ENCODE data around the gene NARF.
A peak's percentile ranks its signal among the peaks of the same experiment; 100 is the strongest.
"Not testable (repeated sequence)": the region's sequence is repeated elsewhere in the genome, so short reads cannot be mapped to it uniquely, and the experiment has no call there.

The NARF gene

GRCh38 chr17:82446124-82446523, 12.4 kb upstream of the NARF start:
- DNase-seq (ENCODE audit: low spot score): no peak

DNA sequence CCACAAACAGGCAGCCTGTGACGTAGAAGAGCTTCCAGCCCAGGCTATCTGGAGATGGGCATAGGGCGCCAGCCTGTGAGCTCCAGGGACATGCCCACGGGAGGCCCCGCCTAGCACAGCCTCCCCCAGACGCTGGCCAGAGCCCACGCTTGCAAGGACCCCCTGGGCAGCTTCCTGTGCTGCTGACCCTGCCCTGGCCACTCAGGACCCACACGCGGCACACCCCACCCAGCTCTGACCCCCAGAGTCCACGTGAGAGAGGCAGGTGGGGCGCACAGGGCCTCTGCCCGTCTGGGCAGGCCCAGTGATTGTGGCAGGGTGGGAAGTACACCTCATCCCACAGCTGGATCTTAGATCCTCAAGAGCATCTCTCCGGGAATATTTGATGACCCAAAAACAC, 11.9 kb upstream of the NARF start:
- DNase-seq (ENCODE audit: low spot score): no peak

DNA sequence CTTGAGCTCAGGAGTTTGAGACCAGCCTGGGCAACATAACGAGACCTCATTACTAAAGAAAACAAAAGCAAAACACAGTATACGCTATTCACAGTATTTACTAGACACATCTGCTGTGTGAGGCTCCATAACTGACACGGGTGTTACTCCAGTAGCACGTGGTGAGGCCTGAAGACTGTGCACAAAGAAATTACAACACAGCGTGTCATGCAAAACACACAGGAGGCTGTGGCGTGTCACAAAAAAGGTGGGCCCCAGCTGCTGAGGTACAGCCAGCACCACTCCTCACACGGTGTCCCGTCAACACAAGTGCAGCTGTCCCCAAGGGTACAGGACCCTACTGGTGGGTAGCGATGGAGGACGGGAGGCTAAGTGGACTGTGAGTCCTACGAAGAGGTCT, 10.7 kb upstream of the NARF start:
- no peak for DNase-seq (ENCODE audit: low spot score)

- DNase-seq (ENCODE audit: low spot score): no peak
Observed at GRCh38 chr17:82449131-82449882, 9.2 kb upstream of the NARF start.

DNA sequence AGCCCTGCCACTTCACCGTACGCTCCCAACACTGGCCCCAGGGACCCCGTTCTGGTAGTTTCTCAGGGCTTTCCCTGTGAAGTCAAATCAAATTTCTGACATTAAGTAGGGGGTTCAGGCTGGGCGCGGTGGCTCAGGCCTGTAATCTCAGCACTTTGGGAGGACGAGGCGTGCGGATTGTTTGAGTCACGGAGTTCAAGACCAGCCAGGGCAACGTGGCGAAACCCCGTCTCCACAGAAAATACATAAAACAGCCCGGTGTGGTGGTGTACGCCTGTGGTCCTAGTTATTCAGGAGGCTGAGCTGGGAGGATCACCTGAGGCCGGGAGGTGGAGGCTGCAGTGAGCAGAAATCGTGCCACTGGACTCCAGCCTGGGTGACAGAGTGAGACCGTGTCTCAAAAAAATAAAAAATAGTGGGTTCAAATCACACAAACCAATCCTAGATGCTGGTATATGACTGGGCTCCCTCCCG, 8.6 kb upstream of the NARF start:
- no peak for DNase-seq (ENCODE audit: low spot score)

GRCh38 chr17:82450357-82451106, 8.0 kb upstream of the NARF start, which contains the start of gene CYBC1:
CYBC1 (minus strand) TSS chr17:82450752; CDS start chr17:82449254, 1,498 bp downstream.
- DNase-seq (ENCODE audit: low spot score): peak; percentile 89

GRCh38 chr17:82452162-82452561, 6.4 kb upstream of the NARF start:
- DNase-seq (ENCODE audit: low spot score): no peak

DNA sequence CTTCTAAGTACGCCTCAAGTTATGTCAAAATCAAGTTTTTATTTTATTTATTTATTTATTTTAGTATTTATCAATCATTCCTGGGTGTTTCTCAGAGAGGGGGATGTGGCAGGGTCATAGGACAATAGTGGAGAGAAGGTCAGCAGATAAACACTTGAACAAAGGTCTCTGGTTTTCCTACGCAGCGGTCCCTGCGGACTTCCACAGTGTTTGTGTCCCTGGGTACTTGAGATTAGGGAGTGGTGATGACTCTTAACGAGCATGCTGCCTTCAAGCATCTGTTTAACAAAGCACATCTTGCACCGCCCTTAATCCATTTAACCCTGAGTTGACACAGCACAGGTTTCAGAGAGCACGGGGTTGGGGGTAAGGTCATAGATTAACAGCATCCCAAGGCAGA, 5.4 kb upstream of the NARF start:
- not testable (repeated sequence) for DNase-seq (ENCODE audit: low spot score)

GRCh38 chr17:82453706-82454105, 4.8 kb upstream of the NARF start:
- not testable (repeated sequence) for DNase-seq (ENCODE audit: low spot score)

- no peak for DNase-seq (ENCODE audit: low spot score)
Observed at GRCh38 chr17:82457073-82457928, 1.2 kb upstream of the NARF start.

DNA sequence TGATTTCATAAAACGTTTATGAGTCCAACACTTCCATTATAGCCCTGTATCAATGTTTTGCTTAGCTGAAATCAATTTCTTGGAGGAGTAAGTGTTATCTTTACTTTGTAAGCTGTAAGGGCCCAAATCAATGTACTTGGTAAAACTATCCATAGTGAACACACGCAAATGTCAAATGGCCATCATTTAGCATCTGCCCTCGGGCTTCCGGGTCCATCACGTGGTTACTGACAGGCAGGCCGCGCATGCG, 687 bp upstream of the NARF start:
- DNase-seq (ENCODE audit: low spot score): peak; percentile 97

GRCh38 chr17:82458885-82459424, 414 bp downstream of the NARF start:
- no peak for DNase-seq (ENCODE audit: low spot score)

GRCh38 chr17:82459936-82460335, 1.4 kb downstream of the NARF start:
- not testable (repeated sequence) for DNase-seq (ENCODE audit: low spot score)

GRCh38 chr17:82461827-82462524, 3.4 kb downstream of the NARF start:
- no peak for DNase-seq (ENCODE audit: low spot score)

- DNase-seq (ENCODE audit: low spot score): no peak
Observed at GRCh38 chr17:82463391-82463790, 4.8 kb downstream of the NARF start.

DNA sequence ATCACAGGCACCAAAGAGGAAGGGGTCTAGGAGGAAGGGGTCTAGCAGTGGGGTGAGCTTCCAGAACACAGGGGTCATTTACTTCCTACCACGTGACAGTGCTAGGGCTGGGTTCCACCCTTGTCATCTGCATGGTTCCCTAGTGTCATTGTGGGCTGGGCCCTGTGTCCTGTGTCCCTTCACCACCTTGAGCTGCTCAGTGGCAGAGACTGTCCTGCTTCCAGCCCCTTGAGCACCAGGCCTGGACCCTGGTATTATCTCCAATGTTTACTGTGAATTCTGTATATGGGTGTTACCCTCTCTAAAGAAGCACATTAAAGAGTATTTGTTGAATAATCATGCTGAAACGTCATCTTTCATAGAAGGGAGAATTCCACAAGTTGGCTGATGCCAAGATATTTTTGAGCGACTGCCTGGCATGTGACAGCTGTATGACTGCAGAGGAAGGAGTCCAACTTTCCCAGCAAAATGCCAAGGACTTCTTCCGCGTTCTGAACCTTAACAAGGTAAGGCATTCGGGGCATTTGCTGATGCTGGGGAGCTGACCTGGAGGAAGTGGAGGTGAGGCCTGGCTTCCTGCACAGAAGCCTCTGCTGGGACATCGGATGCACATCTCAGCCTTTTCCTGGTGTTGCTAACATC, 5.5 kb downstream of the NARF start:
- no peak for DNase-seq (ENCODE audit: low spot score)

GRCh38 chr17:82464567-82464929, 6.0 kb downstream of the NARF start:
- DNase-seq (ENCODE audit: low spot score): no peak

DNA sequence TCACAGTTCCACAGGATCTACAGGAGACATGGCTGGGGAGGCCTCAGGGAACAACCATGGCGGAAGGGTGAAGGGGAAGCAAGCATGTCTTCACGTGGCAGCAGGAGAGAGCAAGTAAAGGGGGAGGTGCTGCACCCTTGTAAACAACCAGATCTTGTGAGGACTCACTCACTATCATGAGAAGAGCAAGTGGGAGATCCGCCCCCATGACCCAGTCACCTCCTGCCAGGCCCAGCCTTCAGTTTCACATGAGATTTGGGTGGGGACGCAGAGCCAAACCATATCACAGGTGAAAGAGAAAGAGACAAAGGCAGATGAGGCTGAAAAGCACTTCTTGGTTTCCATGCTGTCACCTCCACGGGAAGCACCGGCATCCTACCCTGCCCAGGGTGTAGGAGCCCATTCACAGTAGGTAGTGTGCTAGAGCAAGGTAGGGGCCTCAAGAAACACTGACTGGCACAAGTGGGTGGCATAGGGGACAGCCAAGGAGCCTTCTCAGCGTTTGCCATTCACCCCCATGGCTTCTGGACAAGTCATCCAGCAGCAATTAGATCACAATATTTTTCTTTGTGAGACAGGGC, 6.6 kb downstream of the NARF start:
- no peak for DNase-seq (ENCODE audit: low spot score)

DNA sequence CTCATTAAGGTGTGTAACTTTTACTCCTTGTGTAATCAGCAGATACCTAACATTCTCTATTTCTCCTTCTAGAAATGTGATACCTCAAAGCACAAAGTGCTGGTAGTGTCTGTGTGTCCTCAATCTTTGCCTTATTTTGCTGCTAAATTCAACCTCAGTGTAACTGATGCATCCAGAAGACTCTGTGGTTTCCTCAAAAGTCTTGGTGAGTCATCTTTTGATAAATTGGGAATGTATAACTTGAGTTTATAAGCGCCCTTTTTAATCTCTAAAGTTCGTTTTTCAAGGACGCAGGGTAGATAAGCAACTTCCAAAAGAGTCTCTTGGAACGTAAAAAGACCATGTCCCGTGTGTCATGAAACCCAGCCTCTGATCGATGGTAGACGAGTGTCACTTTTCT, 10.2 kb downstream of the NARF start:
- DNase-seq (ENCODE audit: low spot score): no peak

DNA sequence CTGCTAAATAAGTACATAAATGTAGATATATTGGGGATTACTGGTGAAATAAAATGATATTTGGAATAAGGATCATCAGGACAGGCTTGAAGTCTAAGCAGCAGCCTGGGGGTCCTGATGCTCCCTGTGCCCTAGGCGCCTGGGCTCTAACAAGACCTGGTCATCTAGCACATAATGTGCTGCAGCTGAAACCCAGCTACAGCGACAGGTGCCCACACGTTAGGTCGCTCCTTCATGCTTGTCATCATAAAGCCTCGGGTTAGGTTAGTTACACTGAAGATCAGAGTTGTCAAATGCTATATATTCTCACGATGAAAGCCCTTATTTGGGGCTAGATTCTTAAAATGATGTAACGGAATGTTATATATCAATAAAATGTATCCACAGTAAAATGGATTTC, 11.5 kb downstream of the NARF start:
- no peak for DNase-seq (ENCODE audit: low spot score)

All from hepatic stellate cell (primary cell).